Upper lobe of left lung (tissue), 4 donors: Measurements from ENCODE around the gene PRICKLE3.

Experiments used
- CTCF ChIP-seq, 6 experiments: fragments of 450-650 bp in 4 of 6; fragments of 200-600 bp in 2 of 6; sonication (generic) in 2 of 6; IDR thresholded peaks; one replicate each; pipeline ENCODE4 v1.5.1; 2016 to 2019; ENCODE audit warnings: antibody characterized with exemption in 6 of 6
- POLR2A ChIP-seq, 4 donors: fragments of 450-650 bp; IDR thresholded peaks; one replicate each; pipeline ENCODE4 v1.5.1; 2016 to 2017; ENCODE audit warnings: antibody characterized with exemption in 4 of 4, mild to moderate bottlenecking in 2 of 4

DNA sequence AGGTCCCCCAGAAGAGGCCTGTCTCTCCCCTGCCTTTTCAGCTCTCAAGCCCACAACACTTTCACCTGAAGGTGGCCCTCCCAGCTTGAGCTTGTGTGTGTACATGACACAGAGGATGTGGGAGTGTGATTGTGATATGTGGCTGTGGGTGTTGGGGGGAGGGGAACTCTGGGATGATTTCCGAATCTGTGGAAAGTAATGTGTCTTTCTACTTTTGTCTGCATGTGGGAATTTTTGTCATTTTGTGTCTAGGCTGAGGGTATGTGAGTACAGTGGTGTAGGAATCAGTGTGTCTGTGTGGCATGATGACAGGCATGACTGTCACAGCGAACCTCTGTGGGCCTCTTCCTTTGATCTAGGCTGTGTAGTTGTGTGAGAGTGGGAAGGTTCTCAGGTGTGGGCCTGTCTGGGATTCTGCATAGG lies 7.4 kb upstream of the PRICKLE3 start:
- no peak for TF ChIP-seq CTCF (IDR thresholded peaks at IDR 0.05)
- no peak for TF ChIP-seq POLR2A (IDR thresholded peaks at IDR 0.05)
